Neuronal stem cell (in vitro differentiated cells): ENCODE results near the gene TAOK1.

ENCODE experiments used
- DNase-seq: peaks from one replicate; pipeline ENCODE4 v3.0.0-alpha.2; 2013; ENCODE audit warnings: low spot score
- H2AFZ ChIP-seq: one replicate; pipeline ENCODE4 v1.6.1; 2013; ENCODE audit warnings: mild to moderate bottlenecking, low read length, inconsistent platforms
- H2AK5ac ChIP-seq: 2 replicates; pipeline ENCODE4 v1.6.1; 2013; ENCODE audit warnings: low read depth, mild to moderate bottlenecking, inconsistent platforms, low read length, moderate library complexity, mixed read lengths
- H2BK120ac ChIP-seq: 2 replicates; pipeline ENCODE4 v1.6.1; 2013; ENCODE audit warnings: low read depth, mild to moderate bottlenecking, inconsistent platforms, low read length, moderate library complexity, mixed read lengths
- H2BK12ac ChIP-seq: one replicate; pipeline ENCODE4 v1.6.1; 2013; ENCODE audit warnings: low read length, inconsistent platforms
- H2BK15ac ChIP-seq: 2 replicates; pipeline ENCODE4 v1.6.1; 2013; ENCODE audit warnings: mild to moderate bottlenecking, low read length, inconsistent platforms, mixed read lengths
- H2BK5ac ChIP-seq: one replicate; pipeline ENCODE4 v1.6.1; 2013; ENCODE audit warnings: inconsistent platforms, mild to moderate bottlenecking, low read length, moderate library complexity
- H3K14ac ChIP-seq: one replicate; pipeline ENCODE4 v1.6.1; 2013; ENCODE audit warnings: low read length, inconsistent platforms
- H3K18ac ChIP-seq: 2 replicates; pipeline ENCODE4 v1.6.1; 2013; ENCODE audit warnings: low read length, inconsistent platforms
- H3K23ac ChIP-seq: 2 replicates; pipeline ENCODE4 v1.6.1; 2013; ENCODE audit warnings: low read depth, mild to moderate bottlenecking, mixed read lengths, low read length, inconsistent platforms; ENCODE audit not compliant: poor library complexity
- H3K27ac ChIP-seq: replicated peaks from 3 replicates; pipeline ENCODE4 v1.5.1; 2013; ENCODE audit warnings: low read length, inconsistent platforms
- H3K27me3 ChIP-seq, 3 experiments: 2 replicates each; pipeline ENCODE4 v1.6.1; 2013; ENCODE audit warnings: low read length in 3 of 3, mild to moderate bottlenecking in 2 of 3, inconsistent platforms in 1 of 3, low read depth in 1 of 3, mixed read lengths in 1 of 3, moderate library complexity in 1 of 3; ENCODE audit not compliant: control insufficient read depth in 3 of 3, insufficient read depth in 3 of 3
- H3K36me3 ChIP-seq, 2 donors: replicated peaks in 1 of 2; 2 replicates each; pipeline ENCODE4 v1.6.1; 2013; ENCODE audit warnings: low read length in 2 of 2; ENCODE audit not compliant: control insufficient read depth in 2 of 2, insufficient read depth in 2 of 2
- H3K4ac ChIP-seq: 2 replicates; pipeline ENCODE4 v1.6.1; 2013; ENCODE audit warnings: inconsistent platforms, mild to moderate bottlenecking, low read length, moderate library complexity
- H3K4me1 ChIP-seq, 2 donors: 1 replicate in 1 of 2; 2 replicates in 1 of 2; pipeline ENCODE4 v1.6.1; 2013; ENCODE audit warnings: low read length in 2 of 2, low read depth in 1 of 2; ENCODE audit not compliant: control insufficient read depth in 2 of 2, insufficient read depth in 1 of 2
- H3K4me2 ChIP-seq: one replicate; pipeline ENCODE4 v1.6.1; 2013; ENCODE audit warnings: mild to moderate bottlenecking, low read length, inconsistent platforms; ENCODE audit not compliant: insufficient read depth, poor library complexity, severe bottlenecking
- H3K4me3 ChIP-seq, 2 donors: 2 replicates each; pipeline ENCODE4 v1.5.1; 2013; ENCODE audit warnings: low read length in 2 of 2, mild to moderate bottlenecking in 2 of 2, inconsistent platforms in 1 of 2, moderate library complexity in 1 of 2
- H3K79me1 ChIP-seq: one replicate; pipeline ENCODE4 v1.6.1; 2013; ENCODE audit warnings: low read depth, mild to moderate bottlenecking, inconsistent platforms, low read length, moderate library complexity
- H3K9ac ChIP-seq: one replicate; pipeline ENCODE4 v1.6.1; 2013; ENCODE audit warnings: mild to moderate bottlenecking, low read depth, low read length, inconsistent platforms; ENCODE audit not compliant: poor library complexity
- H3K9me3 ChIP-seq, 2 donors: replicated peaks in 1 of 2; 2 replicates each; pipeline versions ENCODE3 to v1.6.1; 2013; ENCODE audit warnings: low read length in 2 of 2, mild to moderate bottlenecking in 2 of 2, inconsistent platforms in 1 of 2, low read depth in 1 of 2, mixed read lengths in 1 of 2, moderate library complexity in 1 of 2; ENCODE audit not compliant: control insufficient read depth in 2 of 2, insufficient read depth in 1 of 2
- H4K8ac ChIP-seq: one replicate; pipeline ENCODE4 v1.6.1; 2013; ENCODE audit warnings: low read depth, mild to moderate bottlenecking, inconsistent platforms, low read length, moderate library complexity
- H4K91ac ChIP-seq: one replicate; pipeline ENCODE4 v1.6.1; 2013; ENCODE audit warnings: low read length, low read depth, mild to moderate bottlenecking, inconsistent platforms; ENCODE audit not compliant: poor library complexity
- WGBS, 2 donors: extraction: QIAGEN DNeasy Blood & Tissue Kit; methylation state at CpG; one replicate each; pipeline ENCODE4 v1.1.7; 2013; ENCODE audit warnings: missing lambda C conversion rate in 2 of 2, mixed read lengths in 1 of 2; ENCODE audit not compliant: insufficient read length in 2 of 2, insufficient replicate concordance in 1 of 2; ENCODE audit errors: extremely low coverage in 2 of 2; 5-methylcytosine and 5-hydroxymethylcytosine counted together

TAOK1 gene

GRCh38 chr17:29584452-29585079, 194.4 kb downstream of the TAOK1 start:
- DNase-seq = no peak
- no peak overlapping the region for H3K4me3 ChIP-seq

GRCh38 chr17:29585080-29585751, 195.1 kb downstream of the TAOK1 start:
- H3K27ac ChIP-seq = no peak overlapping the region
- H4K8ac ChIP-seq = no peak overlapping the region
- H4K91ac ChIP-seq = no peak overlapping the region
- DNase-seq = no peak
- H3K23ac ChIP-seq = no peak overlapping the region
- H3K14ac ChIP-seq = no peak overlapping the region
- H2BK15ac ChIP-seq = peak overlapping the region; percentile 30
- H3K4me2 ChIP-seq = no peak overlapping the region
- H2AK5ac ChIP-seq = peak overlapping the region; percentile 58
- peaks cover 24 to 40% of the 10 kb centered on the region in 2 donors for H3K4me1 ChIP-seq
- H3K4me3 ChIP-seq = no peak overlapping the region
- no peak overlapping the region for H2BK12ac ChIP-seq
- H3K9me3 ChIP-seq = no peaks in the 10 kb centered on the region
- no CpG with 5 or more reads among the region's 8 CpGs for WGBS, 2 donors
- no peak overlapping the region for H3K4ac ChIP-seq
- H3K79me1 ChIP-seq = peaks cover 17% of the 10 kb centered on the region
- no peaks in the 10 kb centered on the region for H3K27me3 ChIP-seq
- H3K9ac ChIP-seq = no peak overlapping the region
- H2BK120ac ChIP-seq = no peak overlapping the region
- peak overlapping the region; percentile 72 for H2BK5ac ChIP-seq
- H2AFZ ChIP-seq = no peak overlapping the region
- H3K18ac ChIP-seq = peak overlapping the region; percentile 62
- peaks cover 17 to 34% of the 10 kb centered on the region in 2 donors for H3K36me3 ChIP-seq

More at GRCh38 chr17:29584452-29585079, 194.4 kb downstream of the TAOK1 start:
- Histone ChIP-seq H2BK120ac (peak overlapping the region; percentile 50), H3K36me3 (peaks cover 24 to 40% of the 10 kb centered on the region in 2 donors), H2BK5ac (peak overlapping the region; percentile 72), H3K79me1 (peaks cover 17% of the 10 kb centered on the region), H3K23ac (no peak overlapping the region), H3K4me2 (no peak overlapping the region), H2AK5ac (peak overlapping the region; percentile 58), H2AFZ (no peak overlapping the region), H4K8ac (no peak overlapping the region), H3K14ac (peak overlapping the region; percentile 25), H3K18ac (peak overlapping the region; percentile 41), H3K9ac (no peak overlapping the region), H3K4me1 (peaks cover 20 to 34% of the 10 kb centered on the region in 2 donors), H3K27me3 (no peaks in the 10 kb centered on the region), H3K27ac (peak overlapping the region; percentile 20), H4K91ac (no peak overlapping the region), H3K4ac (no peak overlapping the region), H2BK15ac (peak overlapping the region; percentile 38), H2BK12ac (no peak overlapping the region), H3K9me3 (no peaks in the 10 kb centered on the region)
- no CpG with 5 or more reads among the region's 12 CpGs for WGBS, 2 donors

- Histone ChIP-seq H3K79me1 (peaks cover 15% of the 10 kb centered on the region), H4K91ac (no peak overlapping the region), H3K9ac (no peak overlapping the region), H3K36me3 (peaks cover 14 to 23% of the 10 kb centered on the region in 2 donors), H3K4me2 (no peak overlapping the region), H3K27me3 (no peaks in the 10 kb centered on the region), H3K27ac (no peak overlapping the region), H4K8ac (no peak overlapping the region), H2BK15ac (no peak overlapping the region), H3K18ac (peak overlapping the region; percentile 5), H2AFZ (no peak overlapping the region), H3K23ac (peak overlapping the region; percentile 0), H3K9me3 (no peaks in the 10 kb centered on the region), H2BK12ac (peak overlapping the region; percentile 19), H3K4me3 (peak overlapping the region in 1 of 2 donors; percentile 66), H2AK5ac (peak overlapping the region; percentile 61), H2BK5ac (no peak overlapping the region), H2BK120ac (no peak overlapping the region), H3K4ac (no peak overlapping the region), H3K14ac (no peak overlapping the region), H3K4me1 (peaks cover 39 to 50% of the 10 kb centered on the region in 2 donors)
- no CpG with 5 or more reads among the region's 9 CpGs for WGBS, 2 donors
- no peak for DNase-seq
Measured at GRCh38 chr17:29586676-29587469, 196.7 kb downstream of the TAOK1 start.

DNA sequence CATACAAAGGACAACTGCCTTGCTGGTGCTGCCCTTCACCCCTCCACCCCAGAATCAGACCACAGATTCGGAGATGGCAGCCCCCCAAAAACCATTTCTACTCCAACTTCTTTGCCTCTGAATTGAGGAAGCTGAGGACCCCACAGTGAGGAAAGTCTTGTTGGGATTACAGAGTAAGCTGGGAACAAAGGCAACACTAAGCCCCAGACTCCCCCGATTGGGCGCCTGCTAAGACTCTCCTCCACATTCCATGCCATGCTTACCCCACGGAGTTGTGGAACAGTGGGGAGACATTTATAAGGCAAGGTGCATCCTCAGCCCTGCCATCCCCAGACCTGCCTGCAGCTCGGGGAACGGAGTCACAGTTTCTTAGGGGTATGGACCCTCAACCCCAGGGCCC, 197.4 kb downstream of the TAOK1 start:
- Histone ChIP-seq H2BK5ac (no peak overlapping the region), H3K9me3 (no peaks in the 10 kb centered on the region), H3K4me1 (peaks cover 46 to 57% of the 10 kb centered on the region in 2 donors), H2BK12ac (no peak overlapping the region), H3K18ac (no peak overlapping the region), H2AFZ (no peak overlapping the region), H3K4me2 (no peak overlapping the region), H3K9ac (no peak overlapping the region), H4K91ac (no peak overlapping the region), H3K27ac (no peak overlapping the region), H3K23ac (peak overlapping the region; percentile 0), H4K8ac (no peak overlapping the region), H2BK15ac (no peak overlapping the region), H3K79me1 (peaks cover 15% of the 10 kb centered on the region), H2BK120ac (no peak overlapping the region), H3K4me3 (peak overlapping the region in 1 of 2 donors; percentile 66), H3K14ac (no peak overlapping the region), H3K27me3 (no peaks in the 10 kb centered on the region), H2AK5ac (peak overlapping the region; percentile 90), H3K36me3 (peaks cover 7 to 16% of the 10 kb centered on the region in 2 donors), H3K4ac (no peak overlapping the region)
- no peak for DNase-seq
- WGBS, 2 donors = no CpG with 5 or more reads among the region's 6 CpGs
